NOMO-1 (cell line): Measurements from ENCODE around the gene PLIN5.
A peak's percentile ranks its signal among the peaks of the same experiment; 100 is the strongest.

Source experiments
- DNase-seq, 2 experiments: peaks; one replicate each; lab custom pipeline; 2025; ENCODE audit not compliant: unreplicated experiment in 2 of 2; lab: John Stamatoyannopoulos, UW

The PLIN5 gene, protein sequence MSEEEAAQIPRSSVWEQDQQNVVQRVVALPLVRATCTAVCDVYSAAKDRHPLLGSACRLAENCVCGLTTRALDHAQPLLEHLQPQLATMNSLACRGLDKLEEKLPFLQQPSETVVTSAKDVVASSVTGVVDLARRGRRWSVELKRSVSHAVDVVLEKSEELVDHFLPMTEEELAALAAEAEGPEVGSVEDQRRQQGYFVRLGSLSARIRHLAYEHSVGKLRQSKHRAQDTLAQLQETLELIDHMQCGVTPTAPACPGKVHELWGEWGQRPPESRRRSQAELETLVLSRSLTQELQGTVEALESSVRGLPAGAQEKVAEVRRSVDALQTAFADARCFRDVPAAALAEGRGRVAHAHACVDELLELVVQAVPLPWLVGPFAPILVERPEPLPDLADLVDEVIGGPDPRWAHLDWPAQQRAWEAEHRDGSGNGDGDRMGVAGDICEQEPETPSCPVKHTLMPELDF

DNA sequence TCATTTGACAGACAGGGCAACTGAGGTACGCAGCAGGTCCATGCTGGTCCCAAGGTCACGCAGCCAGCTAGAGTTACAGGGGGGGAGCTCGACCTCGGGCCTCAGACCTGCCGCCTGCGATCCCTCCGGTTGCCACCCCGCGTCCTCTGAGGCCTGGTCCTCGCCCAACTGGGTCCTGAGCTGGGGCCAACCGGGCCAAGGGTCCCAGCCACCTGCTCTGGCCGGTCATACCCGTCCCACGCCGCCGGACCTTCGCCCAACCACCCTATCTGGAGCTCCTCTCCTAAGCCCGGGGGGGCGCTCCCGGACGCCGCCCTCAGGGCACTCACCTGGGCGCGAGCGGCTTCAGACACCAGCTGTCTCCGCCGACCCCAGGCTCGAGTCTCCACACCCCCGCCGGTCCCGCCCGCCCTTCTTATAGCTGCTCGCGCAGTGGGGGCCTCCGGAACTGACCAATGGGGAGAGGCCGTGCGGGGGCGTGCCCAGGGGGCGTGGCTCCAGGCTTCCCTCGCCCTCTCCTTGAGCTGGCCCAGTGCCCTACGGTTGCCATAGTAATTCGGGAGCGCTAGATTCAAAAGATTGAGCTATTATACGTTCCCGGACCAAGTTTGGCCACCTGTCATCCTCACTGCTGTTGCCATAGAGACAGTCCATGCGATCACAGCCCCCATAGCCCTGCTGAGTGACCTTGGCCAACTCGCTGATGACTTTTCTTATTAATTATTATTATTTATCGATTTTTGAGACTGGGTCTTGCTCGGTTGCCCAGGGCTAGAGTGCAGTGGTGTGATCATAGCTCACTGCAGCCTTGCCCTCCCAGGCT lies at the start of gene PLIN5:
Gene PLIN5, minus strand, starts transcription at position 389 of the 823 bp plus-strand sequence. CDS start 1,150 bp downstream, outside the sequence.
- DNase-seq = peak in 1 of 2 experiments; percentile 10

DNA sequence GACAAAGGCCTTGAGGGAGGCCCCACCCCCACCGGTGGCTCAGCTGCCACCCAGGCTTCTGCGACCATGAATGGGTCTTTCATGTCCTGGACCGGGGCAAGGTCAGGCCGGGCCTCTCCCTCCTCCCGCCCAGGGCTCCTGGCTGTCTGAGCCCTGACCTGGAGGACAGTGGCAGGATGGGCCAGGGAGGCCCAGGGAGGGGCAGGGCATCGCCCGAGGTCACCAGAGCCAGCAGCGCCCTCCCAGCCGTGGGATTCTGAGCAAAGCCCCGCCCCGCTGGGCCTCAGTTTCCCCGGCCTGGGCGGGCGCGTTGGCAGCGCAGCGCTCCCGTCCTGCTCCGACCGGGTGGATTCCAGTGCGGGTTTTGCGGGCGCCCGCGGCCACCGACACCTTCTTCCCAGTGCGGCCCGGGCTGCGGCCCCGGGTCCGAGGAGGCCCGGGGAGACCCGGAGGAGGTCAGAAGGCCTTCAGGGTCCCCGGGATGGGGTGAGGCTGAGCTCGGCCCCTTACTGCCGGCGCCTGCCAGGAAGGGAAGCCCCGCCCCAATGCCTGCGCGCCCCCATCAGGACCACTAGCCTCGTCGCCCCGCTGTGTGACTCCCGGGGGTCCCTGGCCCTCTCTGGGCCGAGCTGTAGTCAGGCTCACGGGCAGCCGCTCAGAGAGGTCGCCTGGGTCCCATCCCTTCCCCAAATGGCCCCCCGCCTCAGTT lies 49.1 kb upstream of the PLIN5 start:
- DNase-seq = no peak

DNA sequence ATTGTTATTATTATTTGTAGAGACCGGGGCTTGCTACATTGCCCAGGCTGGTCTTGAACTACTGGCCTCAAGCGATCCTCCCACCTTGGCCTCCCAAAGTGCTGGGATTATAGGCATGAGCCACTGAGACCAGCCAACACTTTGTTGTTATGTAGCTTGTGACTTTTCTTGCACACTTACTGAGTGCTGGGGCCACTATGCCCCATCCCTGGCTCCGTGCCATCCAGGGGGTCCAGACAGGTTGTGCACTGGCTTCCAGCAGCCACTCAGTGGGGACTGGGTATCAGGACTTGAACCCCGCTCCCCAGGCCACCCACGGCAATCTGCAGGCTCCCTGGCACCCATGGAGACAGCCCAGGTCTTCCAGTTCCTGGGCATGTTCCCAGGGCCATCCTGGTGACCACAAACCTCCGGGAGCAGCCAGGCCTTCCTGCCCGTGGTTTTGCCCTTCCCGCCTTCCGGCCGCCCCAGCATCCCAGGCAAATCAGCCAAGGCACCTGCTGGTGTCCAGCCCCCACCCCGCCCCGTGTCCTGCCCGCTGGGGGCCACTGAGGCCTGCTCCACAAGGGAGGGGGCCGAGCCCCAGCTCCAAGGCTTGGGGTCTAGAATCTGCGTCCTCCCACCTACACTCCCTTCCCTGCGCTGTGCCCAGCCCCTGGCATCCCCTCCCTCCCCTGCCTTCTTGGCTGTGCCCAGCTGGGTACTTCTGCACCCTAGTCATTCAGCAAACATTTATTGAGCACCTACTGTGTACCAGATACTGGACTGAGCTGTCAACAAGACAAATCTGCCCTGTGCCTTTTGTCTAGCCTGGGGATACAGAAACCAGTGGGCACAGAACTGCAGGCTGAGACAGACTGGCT lies 48.2 kb upstream of the PLIN5 start:
- no peak for DNase-seq

DNA sequence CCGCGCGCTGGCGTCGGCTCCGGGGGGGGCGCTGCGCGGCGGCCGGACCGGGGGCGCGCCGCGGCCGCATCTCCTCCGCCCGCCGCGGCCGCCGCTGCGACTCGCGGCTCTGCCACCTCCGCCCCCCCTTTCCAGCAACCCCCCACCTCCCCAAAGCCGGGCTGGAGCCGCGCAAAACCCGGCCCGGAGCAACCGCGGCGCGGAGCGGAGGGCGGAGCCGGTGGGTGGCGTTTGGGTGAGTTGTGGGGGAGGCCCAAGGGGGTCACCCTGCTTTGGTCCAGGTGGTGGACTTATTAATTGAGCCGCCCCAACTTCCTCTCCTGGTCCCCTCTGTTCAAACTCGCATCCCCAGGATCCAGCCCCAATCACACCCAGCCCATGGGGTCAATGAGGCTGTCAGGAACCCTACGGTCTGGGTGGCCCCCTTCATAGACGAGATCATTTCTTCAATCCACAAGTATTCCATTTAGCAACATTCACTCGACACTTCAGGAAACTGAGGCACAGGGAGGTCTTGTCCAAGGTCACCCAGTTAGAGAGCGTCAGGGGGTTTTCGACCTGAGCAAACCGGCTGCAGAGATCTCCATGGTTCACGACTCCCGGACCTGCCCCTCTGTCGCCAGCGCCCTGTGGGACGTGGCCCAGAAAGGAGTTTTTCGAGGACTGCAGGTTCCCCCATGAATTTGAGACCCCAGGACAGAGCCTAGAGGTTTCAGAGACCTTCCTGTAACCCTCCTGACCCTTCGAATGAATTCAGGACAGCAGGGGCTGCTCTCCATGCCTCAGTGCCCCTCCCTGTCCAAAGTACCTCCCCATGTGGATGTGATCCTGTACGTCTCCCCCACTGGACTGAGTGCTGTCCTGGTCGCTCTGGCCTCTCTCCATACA lies 46.9 kb upstream of the PLIN5 start:
- DNase-seq = peak; percentile 11 to 57

DNA sequence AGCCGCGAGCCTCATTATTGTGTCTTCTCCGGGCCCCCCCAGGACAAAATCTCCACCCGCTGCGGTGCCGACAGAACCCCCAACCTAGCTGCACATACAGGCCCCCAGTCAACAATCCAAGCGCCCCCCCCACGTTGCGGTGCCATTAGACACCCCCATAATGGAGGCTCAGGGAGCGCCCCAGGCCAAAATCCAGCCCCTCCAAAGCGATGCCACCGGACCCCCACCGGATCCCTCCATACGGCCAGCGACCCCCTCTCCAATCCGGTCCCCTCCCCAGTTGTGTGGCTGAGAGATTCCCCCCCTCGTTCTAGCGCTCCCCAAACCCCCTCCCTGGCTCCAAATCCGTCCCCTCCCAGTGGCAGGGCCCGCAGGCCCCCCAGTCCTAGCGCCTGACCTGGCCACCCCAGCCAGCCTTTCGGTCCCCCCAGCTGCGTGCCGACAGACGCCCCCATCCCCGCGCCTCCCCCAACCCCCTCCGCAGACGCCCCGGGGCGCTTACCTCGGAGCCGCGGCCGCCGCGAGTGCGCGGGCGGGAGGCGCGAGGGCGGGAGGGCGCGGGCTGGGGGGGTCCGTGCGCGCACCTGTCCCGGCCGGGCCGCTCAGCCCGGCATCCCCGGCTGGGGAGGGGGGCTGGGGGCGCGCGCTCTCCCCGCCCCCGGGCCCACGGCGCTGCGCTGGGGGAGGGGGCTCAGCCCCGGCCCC lies 46.1 kb upstream of the PLIN5 start:
- DNase-seq = no peak

DNA sequence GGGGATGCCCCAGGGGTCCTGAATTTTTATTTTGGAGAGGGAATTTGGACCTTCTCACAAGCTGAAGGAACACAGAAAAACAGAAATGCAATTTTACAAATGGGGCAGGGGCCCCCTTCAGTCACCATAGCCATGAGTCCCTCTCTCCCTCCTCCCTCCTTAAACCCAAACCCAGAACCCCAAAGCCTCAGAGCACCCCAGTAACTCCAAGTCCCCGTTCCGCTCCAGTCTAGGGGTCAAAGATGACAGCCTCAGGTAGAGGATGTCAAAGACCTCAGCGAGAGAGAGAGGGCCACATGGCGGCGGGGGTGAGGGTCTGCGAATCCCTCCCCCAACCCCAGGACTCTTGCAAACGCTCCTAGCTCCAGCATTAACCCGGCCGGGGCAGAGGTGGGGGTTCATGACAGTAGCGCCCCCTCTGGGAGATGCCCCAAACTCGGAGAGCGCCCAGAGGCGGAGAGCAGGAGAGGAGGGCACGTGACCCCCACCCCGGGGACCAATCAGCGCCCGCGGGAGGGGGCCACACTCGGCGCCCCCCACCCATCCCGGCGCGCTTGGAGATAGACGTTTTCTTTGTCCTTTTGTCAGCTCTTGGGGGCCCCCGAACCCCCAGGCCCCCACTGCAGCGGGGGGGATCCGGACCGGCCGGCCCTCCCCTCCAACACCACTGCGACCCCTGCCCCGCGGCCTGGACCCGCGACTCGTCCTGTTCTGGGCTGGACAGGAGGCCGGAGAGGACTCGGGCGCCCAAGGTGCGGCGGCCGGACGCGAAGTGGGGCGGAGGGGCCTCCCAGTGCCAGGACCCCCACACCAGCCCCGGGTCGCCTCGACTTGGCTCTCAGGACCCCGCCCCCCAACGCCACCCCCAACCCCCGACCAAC lies 45.2 kb upstream of the PLIN5 start:
- no peak for DNase-seq

DNA sequence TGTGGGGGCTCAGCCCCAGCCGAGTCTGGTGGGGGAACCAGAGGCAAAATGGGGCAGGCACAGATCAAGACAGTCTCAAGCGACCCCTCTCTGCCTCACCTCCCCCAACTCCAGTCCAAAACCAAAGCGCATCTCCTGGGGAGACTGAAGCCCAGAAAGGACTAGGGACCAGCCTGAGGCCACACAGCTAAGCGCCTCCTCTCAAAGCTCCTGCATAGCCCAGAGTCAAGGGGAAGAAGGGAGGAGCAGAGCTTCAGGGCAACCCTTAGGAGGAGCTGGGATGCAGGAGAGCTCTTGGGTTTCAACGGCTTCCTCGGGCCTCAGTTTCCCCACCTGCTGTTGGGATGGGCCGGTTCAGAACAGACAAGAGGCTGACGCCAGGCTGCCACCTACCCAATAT lies 44.4 kb upstream of the PLIN5 start:
- DNase-seq = no peak

DNA sequence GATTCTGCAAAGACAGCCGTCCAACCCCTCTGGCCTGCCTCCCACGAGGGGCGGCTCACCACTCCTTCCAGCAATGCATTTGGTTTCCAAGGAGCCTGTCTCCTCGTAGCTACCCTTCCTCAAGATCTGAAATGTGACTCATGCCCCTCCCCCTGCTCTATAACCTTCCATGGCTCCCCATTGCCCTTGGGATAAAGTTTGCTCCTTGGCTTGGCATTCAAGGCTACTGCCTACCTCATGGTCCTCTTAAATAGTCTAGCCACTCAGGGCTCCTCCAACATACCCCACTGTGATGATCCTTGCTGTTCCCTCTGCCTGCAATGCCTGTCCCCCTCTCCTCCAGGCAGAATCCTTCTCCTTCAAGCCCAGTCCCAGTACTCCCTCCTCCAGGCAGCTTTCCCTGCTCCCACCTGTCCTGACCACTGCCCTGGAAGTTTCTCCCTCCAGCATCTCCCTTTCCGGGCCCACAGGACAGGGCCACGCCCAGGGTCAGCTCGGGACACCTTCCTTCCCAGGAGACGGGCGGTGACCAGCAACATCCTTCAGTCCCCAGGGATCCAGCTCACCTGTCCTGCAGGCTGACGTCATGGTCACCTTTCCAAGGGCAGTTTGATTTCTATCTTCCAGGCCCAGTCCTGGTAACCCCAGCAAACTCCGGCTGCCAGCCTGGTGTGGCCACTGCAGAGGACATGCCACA lies 43.7 kb upstream of the PLIN5 start:
- no peak for DNase-seq

DNA sequence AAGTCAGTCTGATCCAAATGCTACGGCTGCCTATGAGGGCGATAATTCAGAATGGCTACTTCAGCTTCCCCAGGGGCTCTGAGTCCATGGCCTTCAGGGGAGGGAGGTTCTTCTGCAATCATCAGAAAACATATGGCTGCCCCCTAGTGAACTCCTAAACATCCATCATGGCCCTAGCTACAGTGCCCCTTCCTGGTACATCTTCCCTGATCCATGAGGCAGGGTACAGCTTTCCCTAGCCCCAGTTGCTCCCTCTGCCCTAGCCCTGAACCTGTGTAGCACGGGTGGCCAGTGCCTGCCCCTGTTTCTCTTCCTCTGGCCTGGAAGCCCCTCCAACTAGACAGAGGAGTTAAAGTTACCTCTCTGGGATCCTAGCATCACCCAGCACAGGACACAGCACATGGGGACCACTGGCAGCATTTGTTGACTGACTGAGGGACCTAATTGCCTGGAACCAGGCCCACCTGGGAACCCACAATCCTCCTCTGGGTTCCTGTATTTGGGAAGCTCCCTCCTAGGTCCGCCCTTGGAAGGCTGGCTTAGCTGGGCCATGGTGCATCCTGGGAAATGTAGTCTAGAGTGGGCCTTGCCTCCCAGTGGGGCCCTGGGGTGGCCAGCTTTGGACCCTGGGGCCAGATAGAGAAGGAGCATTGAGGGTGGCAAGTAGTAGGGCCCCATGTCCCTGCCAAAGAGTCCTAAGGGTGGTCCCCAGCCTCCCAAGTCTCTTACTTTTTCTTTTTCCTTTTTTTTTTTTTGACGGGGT lies 42.2 kb upstream of the PLIN5 start:
- no peak for DNase-seq

DNA sequence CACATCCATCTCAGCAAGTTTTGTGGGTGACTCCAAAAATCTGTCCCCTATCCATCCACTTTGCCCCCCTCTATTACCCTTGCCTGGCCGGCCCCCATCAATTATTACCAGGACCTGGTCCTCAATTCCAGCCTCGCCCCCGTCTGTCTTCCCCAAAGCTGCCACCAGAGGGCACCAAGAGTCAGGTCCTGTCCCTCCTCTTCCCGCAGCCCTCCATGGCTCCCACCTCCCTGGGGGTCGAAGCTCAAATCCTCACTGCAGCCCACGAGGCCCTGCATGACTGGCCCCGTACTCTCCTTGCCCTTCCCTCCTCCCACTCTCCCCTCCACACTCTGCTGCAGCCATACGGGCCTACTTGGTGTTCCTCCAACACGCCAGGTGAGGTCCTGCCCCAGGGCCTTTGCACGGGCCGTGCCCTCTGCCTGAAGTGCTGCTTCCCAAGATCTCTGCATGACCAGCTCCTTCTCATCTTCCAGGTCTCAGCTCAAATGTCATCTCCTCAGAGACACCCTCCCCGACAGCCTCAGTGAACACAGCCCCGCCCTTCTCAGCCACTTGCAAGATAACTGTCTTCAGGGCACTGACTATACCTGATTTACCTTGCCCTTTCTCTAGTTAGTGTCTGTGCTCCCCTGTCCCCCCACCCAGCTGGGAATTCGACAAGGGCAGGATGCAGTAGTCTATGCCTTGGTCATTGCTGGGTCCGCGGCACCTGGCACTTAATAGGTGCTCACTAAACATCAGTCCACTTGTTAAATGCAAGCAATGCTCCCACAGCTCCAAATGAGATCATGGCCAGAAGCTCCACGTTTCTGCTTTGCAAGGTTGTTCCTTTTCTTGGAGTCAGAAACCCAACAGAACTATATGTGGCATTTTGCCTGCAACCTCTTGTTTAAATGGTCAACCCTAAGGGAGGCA lies 41.3 kb upstream of the PLIN5 start:
- DNase-seq = no peak

DNA sequence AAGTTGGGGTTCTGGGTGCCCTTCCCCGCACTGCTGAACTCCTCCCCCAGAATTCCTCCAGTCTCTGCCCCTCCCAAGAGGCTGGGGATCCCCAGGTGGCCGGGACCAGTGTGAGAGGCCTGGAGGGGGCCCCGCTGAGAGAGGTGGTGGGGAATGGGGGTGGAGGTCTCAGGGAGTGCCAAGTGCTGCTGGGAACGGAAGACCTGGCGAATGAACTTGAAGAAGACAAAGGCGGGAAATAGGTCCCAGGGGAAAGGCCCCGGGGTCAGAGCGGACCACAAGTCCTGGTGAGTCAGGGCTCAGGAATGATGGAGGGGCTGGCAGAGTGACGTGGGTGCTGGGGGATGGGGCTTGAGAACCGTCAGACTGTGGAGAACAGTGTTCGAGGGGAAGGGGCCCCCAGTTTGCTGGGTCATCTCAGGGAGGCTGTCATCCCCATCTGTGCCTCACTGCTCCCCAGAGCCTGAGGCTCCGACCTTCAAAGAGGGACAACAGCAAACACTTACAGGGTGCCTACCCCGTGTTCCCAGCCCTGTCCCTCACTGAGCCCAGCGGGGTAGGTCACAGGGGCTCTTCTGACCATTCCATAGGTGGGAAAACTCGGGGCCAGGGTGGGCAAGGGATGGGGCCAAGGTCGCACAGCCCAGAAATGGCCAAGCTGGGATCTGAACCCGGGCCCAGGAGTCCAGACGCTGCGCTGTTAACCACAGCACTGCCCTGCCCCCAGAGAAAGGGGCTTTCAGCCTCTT lies 40.4 kb upstream of the PLIN5 start:
- DNase-seq = no peak

DNA sequence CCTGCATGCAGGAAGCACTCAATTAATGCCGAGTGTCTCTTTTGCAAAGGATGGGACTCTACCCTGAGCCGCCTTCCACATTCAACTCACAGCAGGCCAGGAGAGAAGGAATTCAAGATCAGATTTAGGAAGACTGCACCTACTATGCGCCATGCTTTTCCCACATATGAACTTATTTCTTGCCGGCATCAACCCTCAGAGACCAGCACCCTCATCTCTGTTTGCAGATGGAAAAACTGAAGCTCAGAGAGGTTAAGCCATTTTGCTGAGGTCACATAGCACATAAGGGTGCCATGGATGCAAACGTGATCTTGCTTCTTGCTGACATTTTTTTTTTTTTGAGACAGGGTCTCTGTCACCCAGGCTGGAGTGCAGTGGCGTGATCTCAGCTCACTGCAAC lies 38.7 kb upstream of the PLIN5 start:
- no peak for DNase-seq

DNA sequence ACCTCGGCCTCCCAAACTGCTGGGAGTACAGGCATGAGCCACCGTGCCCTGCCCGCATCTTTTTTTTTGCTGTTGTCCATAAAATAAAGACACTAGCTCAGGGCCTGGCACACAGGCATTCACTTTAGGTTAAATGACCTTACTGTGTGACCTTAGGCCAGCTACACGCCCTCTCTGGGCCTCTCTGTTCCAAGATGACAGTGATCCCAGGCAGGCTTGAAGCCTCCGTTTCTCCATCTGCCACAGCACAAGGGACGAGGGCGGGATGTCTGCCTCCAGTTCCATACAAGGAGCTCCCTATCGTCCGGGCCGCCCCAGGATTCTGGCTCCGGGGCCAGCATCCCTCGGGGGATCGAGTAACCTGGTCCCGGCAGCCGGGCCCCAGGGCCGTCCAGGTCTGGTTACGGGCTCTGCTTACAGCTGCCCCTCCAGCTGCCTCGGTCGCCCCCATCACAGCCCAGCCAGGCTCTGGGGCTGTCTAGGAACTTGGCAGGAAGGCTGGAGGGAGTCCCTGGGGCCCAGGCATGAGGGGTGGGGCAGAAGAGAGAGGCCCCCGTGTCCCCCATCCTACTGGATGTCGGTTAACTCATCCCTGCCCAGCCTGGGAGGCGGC lies 36.4 kb upstream of the PLIN5 start:
- no peak for DNase-seq

DNA sequence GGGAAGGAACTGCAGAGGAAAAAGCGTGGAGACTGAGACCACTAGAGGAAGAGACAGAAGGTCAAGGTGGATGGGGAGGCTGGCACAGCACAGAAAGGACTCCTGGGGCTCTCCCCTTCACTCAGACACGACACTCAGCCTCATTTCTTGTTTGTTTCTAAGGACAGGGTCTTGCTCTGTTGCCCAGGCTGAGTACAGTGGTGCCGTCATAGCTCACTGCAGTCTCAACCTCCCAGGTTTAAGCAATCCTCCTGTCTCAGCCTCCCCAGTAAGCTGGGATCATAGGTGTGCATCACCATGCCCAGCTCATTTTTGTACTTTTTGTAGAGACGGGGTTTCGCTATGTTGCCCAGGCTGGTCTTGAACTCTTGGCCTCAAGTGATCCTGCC lies 35.9 kb upstream of the PLIN5 start:
- DNase-seq = no peak
